ENCODE measurements around the gene SSBP4.

DNA sequence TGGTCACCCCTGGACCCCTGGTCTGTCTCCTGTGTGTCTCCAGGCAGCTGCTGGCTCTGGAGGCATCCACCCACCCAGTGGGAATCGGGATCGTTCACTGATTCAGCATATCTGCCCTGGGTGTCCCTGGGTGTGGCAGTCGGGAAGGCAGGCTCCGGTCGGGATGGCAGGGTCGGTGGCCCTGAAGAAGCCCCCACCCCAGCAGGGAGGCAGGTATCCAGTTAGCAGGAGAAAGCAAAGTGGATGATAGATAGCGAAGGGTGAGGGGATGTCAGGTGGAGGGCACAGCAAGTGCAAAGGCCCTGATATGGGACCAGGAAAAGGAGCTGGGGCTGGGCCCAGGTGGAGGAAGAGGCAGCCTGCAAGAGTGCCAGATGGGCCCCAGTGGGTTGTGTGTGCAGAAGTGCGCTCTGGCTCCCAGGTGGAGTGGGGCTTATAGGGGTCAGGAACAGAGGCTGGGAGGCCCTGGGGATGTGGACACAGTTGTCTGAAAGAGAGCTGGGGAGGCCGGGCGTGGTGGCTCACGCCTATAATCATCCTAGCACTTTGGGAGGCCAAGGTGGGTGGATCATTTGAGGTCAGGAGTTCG lies 2.3 kb downstream of the SSBP4 start:
- TF ChIP-seq, protein P1, sequence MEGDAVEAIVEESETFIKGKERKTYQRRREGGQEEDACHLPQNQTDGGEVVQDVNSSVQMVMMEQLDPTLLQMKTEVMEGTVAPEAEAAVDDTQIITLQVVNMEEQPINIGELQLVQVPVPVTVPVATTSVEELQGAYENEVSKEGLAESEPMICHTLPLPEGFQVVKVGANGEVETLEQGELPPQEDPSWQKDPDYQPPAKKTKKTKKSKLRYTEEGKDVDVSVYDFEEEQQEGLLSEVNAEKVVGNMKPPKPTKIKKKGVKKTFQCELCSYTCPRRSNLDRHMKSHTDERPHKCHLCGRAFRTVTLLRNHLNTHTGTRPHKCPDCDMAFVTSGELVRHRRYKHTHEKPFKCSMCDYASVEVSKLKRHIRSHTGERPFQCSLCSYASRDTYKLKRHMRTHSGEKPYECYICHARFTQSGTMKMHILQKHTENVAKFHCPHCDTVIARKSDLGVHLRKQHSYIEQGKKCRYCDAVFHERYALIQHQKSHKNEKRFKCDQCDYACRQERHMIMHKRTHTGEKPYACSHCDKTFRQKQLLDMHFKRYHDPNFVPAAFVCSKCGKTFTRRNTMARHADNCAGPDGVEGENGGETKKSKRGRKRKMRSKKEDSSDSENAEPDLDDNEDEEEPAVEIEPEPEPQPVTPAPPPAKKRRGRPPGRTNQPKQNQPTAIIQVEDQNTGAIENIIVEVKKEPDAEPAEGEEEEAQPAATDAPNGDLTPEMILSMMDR (IDR thresholded peaks at IDR 0.05): no peak
- no peak for TF ChIP-seq EZH2 (IDR thresholded peaks at IDR 0.05; ENCODE audit: borderline replicate concordance, insufficient read depth, low read depth, low read length, poor library complexity, severe bottlenecking)
